ENCODE results near the gene KANK3. TPM values are rescaled to one million over a fixed set of nuclear protein-coding genes. Genes with fewer than 3 reads are reported as not detected.
A peak's percentile ranks its signal among the peaks of the same experiment; 100 is the strongest.

The KANK3 gene
- total and polyA plus RNA-seq, 9 of the 15 experiments (the other 6 are each of a cell fraction or from before 2014, with no cell fraction given), result 0.03 to 0.40 (median 0.08) TPM; not detected in 6

GRCh38 chr19:8307965-8308866 is 34.8 kb downstream of the KANK3 start, which contains the start of gene CD320 (continued):
- no peak for TF ChIP-seq NCOA4 (IDR thresholded peaks at IDR 0.05; ENCODE audit: partially characterized antibody)
- peak; percentile 20; the same call in 1 of the 2 replicates for TF ChIP-seq TCF3 (CRISPR knock-in tag; IDR thresholded peaks at IDR 0.05)
- peak; percentile 88 for TF ChIP-seq CREM (IDR thresholded peaks at IDR 0.05; ENCODE audit: low read depth)
- peak; percentile 89 for TF ChIP-seq SUPT5H (IDR thresholded peaks at IDR 0.05)
- no peak for TF ChIP-seq SMAD1 (IDR thresholded peaks at IDR 0.05; ENCODE audit: low read depth, low read length, partially characterized antibody)
- TF ChIP-seq BHLHE40 (IDR thresholded peaks at IDR 0.05; ENCODE audit: low read length), result peak; percentile 84
- TF ChIP-seq NFE2L1 (tag; IDR thresholded peaks at IDR 0.05; ENCODE audit: borderline replicate concordance, low read depth), result no peak
- TF ChIP-seq ZNF140 (CRISPR knock-in tag; IDR thresholded peaks at IDR 0.05), result no peak
- TF ChIP-seq ZNF696 (CRISPR knock-in tag; conservative IDR thresholded peaks at IDR 0.05), result no peak
- no peak for TF ChIP-seq MED1 (CRISPR knock-in tag; IDR thresholded peaks at IDR 0.05; ENCODE audit: borderline replicate concordance)
- TF ChIP-seq U2AF1 (optimal IDR thresholded peaks at IDR 0.05; ENCODE audit: low read depth, low read length), result peak; percentile 89
- peak in 1 of 2 experiments; percentile 76; a peak in 1 of 4 replicates for TF ChIP-seq FOXA3 (CRISPR knock-in tag; conservative IDR thresholded peaks at IDR 0.05 in 1 of 2, IDR thresholded peaks at IDR 0.05 in 1 of 2)
- peak; percentile 67; the same call in 1 of the 2 replicates for TF ChIP-seq SIN3B (IDR thresholded peaks at IDR 0.05; ENCODE audit: low read depth)
- peak; percentile 92 for TF ChIP-seq ZBTB2 (IDR thresholded peaks at IDR 0.05)
- 0 out of 2 replicates have a peak, but pooled peaks have one; percentile 18 for TF ChIP-seq ATF4 (CRISPR knock-in tag; IDR thresholded peaks at IDR 0.05)
- no peak for TF ChIP-seq ZFP91 (CRISPR knock-in tag; IDR thresholded peaks at IDR 0.05)
- no peak for TF ChIP-seq HMBOX1 (IDR thresholded peaks at IDR 0.05)
- 0 out of 2 replicates have a peak, but pooled peaks have one; percentile 17 for TF ChIP-seq ELK3 (CRISPR knock-in tag; IDR thresholded peaks at IDR 0.05)
- no peak for TF ChIP-seq ZNF134 (CRISPR knock-in tag; conservative IDR thresholded peaks at IDR 0.05)
- TF ChIP-seq KAT2B (IDR thresholded peaks at IDR 0.05; ENCODE audit: low read depth, low read length), result no peak
- no peak for TF ChIP-seq MTA1 (IDR thresholded peaks at IDR 0.05; ENCODE audit: borderline replicate concordance)
- TF ChIP-seq SRSF1 (IDR thresholded peaks at IDR 0.05; ENCODE audit: low read depth, low read length), result no peak

Measured in K562 (cell line).